HG02798 (cell line): ENCODE results near the gene TNXB.
"Not testable (repeated sequence)": the region's sequence is repeated elsewhere in the genome, so short reads cannot be mapped to it uniquely, and the experiment has no call there.

ENCODE experiments used
- ATAC-seq: cut with Tn5 transposase; IDR thresholded peaks from one replicate; pipeline ENCODE4 v1.9.1; 2021; ENCODE audit warnings: mild to moderate bottlenecking; ENCODE audit not compliant: unreplicated experiment, poor library complexity

TNXB gene

DNA sequence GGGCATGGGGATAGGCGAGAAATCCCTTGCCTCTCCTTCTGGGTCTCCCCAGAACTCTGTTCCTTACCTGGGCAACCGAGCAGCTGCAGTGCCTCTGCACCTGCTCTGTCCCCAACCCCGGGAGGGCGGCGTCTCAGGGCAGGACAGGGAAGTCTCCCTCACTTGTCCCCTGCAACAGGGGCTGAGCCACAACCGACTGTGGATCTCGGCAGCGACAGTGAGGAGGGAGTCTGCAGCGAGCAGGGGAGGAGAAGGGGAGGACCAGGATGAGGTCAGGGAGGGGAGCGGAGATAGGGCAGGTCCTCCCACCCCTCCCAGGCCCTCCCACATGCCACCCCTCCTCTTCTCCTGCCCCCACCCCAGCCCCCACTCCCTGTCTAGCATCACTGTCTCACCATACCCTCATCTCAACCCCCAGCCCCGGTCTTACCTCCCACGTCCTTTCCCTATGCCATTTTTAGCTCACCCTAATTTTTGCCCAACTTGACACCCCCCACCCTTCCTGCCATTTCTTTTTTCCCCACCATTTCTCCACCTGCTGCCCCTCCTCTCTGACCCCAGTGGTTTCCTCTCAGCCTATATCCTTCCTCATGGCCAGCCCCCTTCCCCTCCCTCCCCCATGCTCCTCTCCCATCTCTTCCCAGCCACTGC is at the start of gene TNXB:
TSS of gene TNXB (minus strand) at position 225 of the 651 bp plus-strand sequence. CDS start 11,140 bp downstream, outside the sequence.
- ATAC-seq, result no peak

GRCh38 chr6:32158052-32158451 is 48.9 kb upstream of the TNXB start:
- ATAC-seq, result no peak

- no peak for ATAC-seq
These were observed 47.8 kb upstream of the TNXB start for GRCh38 chr6:32156891-32157290.

DNA sequence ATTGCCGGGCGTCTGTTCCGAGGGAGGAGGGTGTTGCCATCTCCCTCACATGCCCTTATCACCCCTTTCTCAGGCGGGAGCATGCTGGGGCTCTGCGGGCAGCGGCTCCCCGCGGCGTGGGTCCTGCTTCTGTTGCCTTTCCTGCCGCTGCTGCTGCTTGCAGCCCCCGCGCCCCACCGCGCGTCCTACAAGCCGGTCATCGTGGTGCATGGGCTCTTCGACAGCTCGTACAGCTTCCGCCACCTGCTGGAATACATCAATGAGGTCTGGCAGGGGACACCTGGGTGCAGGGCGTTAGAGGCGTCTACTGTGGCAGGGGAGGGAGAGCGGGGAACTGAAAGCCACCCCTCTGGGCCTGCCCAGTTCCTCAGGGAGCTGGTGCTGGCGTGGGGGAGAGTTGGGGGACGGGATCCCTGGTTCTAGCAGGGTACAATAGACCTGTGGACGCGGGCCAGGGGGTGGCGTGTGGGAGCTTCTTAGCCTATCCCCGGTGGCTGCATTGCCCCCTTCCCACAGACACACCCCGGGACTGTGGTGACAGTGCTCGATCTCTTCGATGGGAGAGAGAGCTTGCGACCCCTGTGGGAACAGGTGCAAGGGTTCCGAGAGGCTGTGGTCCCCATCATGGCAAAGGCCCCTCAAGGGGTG is 45.5 kb upstream of the TNXB start:
- peak; percentile 52 for ATAC-seq

- no peak for ATAC-seq
These were observed 44.7 kb upstream of the TNXB start, which contains the start of gene PPT2 for GRCh38 chr6:32153564-32154513. TSS of gene PPT2 (plus strand) at chr6:32154141. CDS start at chr6:32154595, 454 bp downstream.

DNA sequence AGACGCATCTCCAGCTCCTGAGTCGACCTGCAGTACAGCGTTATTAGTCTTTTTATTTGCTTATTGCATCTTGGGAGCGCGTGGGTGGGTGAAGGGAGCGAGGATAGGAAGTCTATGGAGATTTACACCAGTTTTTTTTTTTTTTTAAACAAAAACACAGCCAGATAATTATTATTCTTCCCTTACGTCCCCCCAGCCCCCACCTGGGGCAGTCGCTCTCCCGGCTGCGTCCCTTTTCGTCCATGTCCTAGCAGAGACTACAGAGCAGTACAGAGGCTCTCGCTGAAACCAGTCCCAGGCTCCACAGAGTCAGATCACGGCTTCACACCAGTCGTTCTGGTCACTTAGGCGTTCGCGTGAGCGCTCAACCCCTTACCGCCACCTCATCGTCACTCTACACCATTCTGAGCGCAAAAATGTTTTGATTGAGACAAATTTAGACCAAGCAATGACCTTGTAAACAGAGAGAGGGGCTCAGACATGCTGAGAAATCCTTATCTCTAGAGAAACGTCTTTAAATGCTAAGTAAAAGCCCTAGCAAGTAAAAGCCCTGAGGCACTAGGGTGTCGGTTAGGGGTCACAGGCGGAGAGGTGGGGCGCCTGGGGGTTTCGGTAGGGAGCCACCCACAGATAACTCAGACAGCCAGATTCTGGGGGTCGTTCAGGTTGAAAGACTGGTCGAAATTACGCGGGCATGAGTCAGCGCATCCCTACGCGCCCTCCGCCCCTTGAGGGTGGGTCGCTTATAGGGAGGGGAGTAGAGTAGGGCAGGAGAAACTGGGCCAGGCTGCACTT is 43.8 kb upstream of the TNXB start:
- no peak for ATAC-seq

- ATAC-seq, result no peak
These were observed 43.0 kb upstream of the TNXB start, which contains the start of gene PRRT1 for GRCh38 chr6:32151863-32152768. TSS of gene PRRT1 (minus strand) at chr6:32151939. CDS start at chr6:32151827, 112 bp downstream.

DNA sequence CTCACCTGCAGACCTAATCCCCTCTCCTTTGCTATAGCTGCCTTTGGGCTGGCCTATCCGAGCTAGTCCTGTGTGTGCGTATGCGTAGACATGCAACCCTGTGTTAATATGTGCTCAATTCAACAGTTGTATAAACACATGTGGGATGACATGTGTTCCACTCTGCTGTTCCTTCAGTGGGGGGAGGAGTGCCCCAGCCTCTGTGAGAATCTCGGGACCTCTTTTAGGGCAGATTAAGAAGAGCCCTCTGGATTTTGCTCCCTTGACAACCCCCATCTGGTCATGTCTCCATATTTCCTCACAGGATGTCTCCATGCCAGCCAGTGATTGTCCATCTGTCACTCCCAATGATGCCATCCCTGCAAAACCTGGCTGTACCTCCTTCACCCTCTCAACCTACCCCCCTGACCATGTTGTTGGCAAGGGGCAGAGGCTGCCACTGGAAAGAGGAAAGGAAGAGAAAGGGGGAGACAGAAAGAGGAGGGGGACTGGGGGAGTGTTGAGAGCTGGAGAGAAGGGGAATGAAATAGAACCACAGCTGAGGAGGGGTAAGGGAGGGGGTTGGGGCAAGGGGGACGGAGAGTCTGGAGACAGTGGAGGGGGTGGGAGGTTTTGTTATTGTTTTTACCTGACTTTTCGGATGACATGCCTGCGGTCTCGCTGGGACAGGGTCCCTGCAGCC is 42.2 kb upstream of the TNXB start:
- ATAC-seq, result no peak

DNA sequence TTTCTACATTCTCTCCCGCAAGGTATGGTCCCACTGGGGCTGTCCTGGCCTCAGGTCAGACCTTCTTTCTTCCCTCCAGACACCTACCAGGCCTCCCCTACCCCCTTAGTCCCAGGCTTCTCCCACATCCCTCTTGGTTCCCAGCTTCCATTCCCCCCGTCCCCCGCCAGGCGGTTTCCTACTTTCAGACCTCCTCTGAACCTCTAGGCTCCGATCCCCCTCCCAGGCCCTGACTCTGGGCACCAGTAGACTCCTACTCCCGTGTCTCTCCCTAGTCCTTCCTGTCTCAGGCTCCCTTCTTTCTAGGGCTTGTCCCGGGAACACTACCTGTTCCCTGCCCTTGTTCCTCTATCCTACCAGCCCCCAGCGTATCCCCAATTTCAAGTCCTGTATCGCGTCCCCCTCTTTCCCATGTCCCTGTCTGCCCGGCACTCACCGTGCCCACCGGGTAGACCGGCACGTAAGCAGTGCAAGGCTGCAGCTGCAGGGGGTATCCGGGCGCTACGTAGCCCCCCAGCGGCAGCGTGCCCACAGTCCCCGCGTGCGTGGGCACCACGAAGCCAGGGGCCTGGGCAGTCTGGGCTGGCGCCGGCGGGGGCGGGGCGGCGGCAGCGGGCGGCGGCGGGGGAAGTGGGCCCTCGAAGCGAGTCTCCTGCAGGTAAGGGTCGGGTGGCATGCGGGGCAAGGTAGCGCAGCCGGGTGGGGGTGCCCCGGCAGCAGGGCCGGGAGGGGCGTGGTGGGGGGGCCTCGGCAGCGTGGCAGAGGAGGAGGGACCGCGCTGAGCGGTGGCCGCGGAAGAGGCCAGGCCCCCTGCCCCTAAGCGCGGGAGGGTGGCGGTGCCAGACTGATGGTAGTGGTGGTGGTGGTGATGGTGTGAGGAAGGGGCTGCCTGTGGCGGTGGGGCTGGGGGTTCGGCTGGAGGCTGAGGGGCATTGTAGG is 41.1 kb upstream of the TNXB start:
- ATAC-seq, result no peak

DNA sequence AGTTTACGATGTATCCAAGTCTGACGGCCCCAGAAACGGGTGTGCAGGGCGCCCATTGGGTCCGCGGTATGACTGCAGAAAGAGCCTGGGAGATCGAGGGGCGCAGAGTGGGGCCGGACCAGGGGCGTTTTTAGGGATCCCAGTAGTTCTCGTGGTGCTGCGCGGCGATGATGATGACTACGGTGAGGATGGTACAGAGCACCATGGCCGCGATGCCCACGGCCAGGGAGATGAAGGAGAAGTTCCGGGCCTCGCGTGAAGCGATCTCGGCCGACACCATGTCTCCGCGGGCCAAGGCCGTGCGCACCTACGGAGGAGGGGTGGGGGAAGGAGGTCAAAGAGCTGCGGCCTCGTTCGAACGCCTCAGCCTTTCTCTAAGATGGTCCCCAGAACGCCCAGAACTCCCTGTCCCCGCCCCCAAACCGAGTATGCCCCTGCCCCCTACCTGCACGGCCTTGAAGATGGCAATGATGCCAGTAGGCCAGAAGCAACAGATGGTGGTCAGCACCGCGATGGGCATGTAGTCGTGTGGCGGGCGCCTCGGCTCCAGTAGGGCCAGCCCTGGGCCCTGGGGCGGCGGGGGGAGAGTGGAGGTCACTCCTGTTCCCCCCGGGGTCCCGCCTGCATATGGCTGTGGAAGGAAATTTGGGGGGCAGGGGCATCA is 40.1 kb upstream of the TNXB start:
- no peak for ATAC-seq

DNA sequence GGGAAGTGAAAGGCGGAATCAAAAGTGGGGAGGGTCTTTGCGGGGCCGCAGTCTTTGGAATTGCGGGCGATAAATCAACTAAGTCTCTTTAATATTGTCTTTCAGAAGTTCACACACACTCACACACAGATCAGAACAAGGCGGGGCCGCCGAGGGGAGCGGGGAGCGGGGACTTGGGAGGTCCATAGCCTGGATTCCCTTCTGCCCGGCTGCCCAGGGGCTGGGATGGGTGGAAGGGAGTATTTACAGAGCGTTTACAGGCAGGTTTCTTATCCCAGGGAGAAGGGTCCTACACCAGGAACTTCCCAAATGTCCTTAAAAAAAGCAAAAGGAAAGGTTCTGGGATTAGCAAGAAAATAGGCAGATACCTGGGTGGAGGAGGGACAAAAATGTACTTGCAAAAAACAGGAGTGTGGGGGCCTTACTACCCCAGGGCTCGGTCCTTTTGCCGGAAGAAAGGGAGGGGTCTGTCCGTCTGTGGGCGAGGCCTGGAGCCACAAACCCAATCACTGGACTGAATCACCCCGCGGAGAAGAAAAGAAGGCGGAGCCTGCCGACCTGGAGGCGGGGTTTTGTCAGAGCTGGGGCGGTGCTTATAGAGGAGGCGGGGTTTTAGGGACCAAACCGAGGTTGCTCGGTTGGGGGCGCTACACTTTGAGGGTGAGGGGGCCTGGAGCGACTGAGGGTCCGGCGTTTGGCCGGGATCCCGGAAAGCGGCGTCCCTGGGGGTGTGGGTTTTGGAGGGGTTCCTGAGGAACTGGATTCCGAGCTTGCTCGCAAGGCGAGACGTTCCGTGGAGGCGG is 39.4 kb upstream of the TNXB start:
- no peak for ATAC-seq

- ATAC-seq, result no peak
These were observed 38.4 kb upstream of the TNXB start for GRCh38 chr6:32147401-32148132.

GRCh38 chr6:32146687-32147086 is 37.5 kb upstream of the TNXB start:
- no peak for ATAC-seq

GRCh38 chr6:32146287-32146686 is 37.1 kb upstream of the TNXB start:
- ATAC-seq, result no peak

DNA sequence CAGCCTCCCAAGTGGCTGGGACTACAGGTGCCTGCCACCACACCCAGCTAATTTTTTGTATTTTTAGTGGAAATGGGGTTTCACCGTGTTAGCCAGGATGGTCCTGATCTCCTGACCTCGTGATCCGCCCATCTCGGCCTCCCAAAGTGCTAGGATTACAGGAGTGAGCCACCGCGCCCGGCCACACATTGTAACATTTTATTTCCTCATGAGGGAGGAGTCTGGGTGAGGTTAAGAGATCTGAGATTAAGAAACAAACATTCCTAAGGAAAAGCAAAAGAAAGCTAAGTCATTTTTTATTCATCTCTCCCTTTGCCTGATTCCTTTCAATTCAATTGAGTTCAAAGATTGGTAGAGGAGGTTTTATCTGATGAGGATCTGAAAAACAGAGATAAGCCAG is 35.1 kb upstream of the TNXB start:
- ATAC-seq, result not testable (repeated sequence)
